ENCODE data around the gene GABRQ. TPM values are rescaled to one million over a fixed set of nuclear protein-coding genes. Genes with fewer than 3 reads are reported as not detected.
"Not testable (repeated sequence)": the region's sequence is repeated elsewhere in the genome, so short reads cannot be mapped to it uniquely, and the experiment has no call there.

The GABRQ gene
- total and polyA plus RNA-seq, 7 donors = under 0.01 to 0.06 TPM; not detected in 5

DNA sequence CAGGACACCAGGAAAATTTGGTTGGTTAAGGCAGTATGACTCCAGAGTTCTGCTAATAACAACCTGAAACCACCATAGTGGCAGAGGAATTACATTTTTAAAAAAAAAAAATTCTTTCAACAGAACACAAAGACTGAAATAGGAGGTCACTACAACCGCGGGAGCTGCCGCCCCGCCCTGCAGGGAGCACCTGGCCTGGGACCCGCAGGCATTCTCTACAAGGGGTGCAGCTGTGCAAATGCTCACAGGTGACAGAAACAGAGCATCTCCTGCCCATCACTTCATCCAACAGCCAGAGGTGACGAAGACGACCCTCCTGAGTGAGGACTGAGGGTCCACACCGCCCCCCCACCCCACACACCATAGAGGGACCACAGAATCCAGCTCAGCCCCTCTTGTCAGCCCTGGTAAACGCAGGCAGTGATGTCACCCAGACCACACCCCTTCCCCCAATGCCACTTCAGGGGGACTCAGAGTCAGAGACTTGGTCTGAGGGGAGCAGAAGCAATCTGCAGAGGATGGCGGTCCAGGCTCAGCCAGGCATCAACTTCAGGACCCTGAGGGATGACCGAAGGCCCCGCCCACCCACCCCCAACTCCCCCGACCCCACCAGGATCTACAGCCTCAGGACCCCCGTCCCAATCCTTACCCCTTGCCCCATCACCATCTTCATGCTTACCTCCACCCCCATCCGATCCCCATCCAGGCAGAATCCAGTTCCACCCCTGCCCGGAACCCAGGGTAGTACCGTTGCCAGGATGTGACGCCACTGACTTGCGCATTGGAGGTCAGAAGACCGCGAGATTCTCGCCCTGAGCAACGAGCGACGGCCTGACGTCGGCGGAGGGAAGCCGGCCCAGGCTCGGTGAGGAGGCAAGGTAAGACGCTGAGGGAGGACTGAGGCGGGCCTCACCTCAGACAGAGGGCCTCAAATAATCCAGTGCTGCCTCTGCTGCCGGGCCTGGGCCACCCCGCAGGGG is 60.5 kb downstream of the GABRQ start, which contains the start of gene MAGEA3:
TSS of gene MAGEA3 (plus strand) at position 843 of the 980 bp plus-strand sequence. CDS start 2,039 bp downstream, outside the sequence.
- H3K9me3 ChIP-seq, H3K27me3 ChIP-seq: not testable (repeated sequence)

DNA sequence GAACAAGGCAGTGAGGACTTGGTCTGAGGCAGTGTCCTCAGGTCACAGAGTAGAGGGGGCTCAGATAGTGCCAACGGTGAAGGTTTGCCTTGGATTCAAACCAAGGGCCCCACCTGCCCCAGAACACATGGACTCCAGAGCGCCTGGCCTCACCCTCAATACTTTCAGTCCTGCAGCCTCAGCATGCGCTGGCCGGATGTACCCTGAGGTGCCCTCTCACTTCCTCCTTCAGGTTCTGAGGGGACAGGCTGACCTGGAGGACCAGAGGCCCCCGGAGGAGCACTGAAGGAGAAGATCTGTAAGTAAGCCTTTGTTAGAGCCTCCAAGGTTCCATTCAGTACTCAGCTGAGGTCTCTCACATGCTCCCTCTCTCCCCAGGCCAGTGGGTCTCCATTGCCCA is 62.7 kb downstream of the GABRQ start:
- H3K4me1 ChIP-seq; H3K4me3 ChIP-seq; DNase-seq; H3K36me3 ChIP-seq; H3K27me3 ChIP-seq; intact Hi-C loops (cut with DNase I); H3K27ac ChIP-seq; H3K9me3 ChIP-seq: not testable (repeated sequence)
- 89 to 95% methylated on average over 4 of the region's 5 CpGs for WGBS, 2 donors

More for the DNA sequence above, 60.5 kb downstream of the GABRQ start, which contains the start of gene MAGEA3:
- H3K27ac ChIP-seq; intact Hi-C loops (cut with DNase I); H3K4me3 ChIP-seq; DNase-seq; H3K4me1 ChIP-seq; H3K36me3 ChIP-seq: not testable (repeated sequence)
- WGBS, 2 donors = 73 to 76% methylated on average over 4 to 6 of the region's 34 CpGs

DNA sequence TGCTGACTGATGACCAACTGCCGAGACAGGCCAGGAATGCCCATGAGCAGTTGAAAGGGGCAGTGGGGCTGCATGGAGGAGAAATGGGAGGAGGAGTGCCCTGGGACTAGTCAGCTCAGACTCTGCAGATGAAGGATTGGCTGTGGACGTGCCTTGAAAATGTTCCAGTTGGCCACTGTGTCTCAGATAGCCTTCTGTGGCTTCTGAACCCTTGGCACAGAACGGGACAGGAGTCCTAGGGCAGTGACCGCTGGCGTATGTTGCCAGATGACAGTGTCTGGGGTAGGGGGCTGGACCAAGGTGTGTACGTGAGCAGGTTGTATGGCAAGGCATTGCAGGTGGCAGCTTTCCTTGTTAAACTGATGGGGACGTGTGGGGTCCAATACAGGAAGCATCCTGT is 68.8 kb downstream of the GABRQ start:
- H3K27ac ChIP-seq = not testable (repeated sequence)

More for the DNA sequence above, 68.8 kb downstream of the GABRQ start:
- H3K4me1 ChIP-seq; H3K27me3 ChIP-seq; DNase-seq; H3K36me3 ChIP-seq; H3K9me3 ChIP-seq; intact Hi-C loops (cut with DNase I); H3K4me3 ChIP-seq: not testable (repeated sequence)
- 85 to 86% methylated on average over 4 of the region's 7 CpGs for WGBS, 2 donors

Other genes with a start within 250 kb of the GABRQ start
- under 1 TPM in 3 of 4 donors, not detected in 1; 0.16 to 0.41 (median 0.36) TPM for gene GABRA3, start 186.6 kb upstream of the GABRQ start, total RNA-seq
- gene GABRA3, start 186.6 kb upstream of the GABRQ start, polyA plus RNA-seq = under 1 TPM in 1 of 3 donors, not detected in 2; 0.04 TPM
- gene MAGEA3, start 60.9 kb downstream of the GABRQ start, total RNA-seq = not detected
- gene MAGEA3, start 60.9 kb downstream of the GABRQ start, polyA plus RNA-seq = not detected
- not detected for gene CSAG2, start 71.4 kb downstream of the GABRQ start, total RNA-seq
- gene CSAG2, start 71.4 kb downstream of the GABRQ start, polyA plus RNA-seq = not detected
- gene MAGEA2B, start 76.7 kb downstream of the GABRQ start, total RNA-seq = not detected
- not detected for gene MAGEA2B, start 76.7 kb downstream of the GABRQ start, polyA plus RNA-seq
- not detected for gene CSAG1, start 95.8 kb downstream of the GABRQ start, total RNA-seq
- gene CSAG1, start 95.8 kb downstream of the GABRQ start, polyA plus RNA-seq = not detected
- gene MAGEA12, start 95.9 kb downstream of the GABRQ start, total RNA-seq = not detected
- not detected for gene MAGEA12, start 95.9 kb downstream of the GABRQ start, polyA plus RNA-seq
- not detected for gene MAGEA2, start 115.9 kb downstream of the GABRQ start, total RNA-seq
- not detected for gene MAGEA2, start 115.9 kb downstream of the GABRQ start, polyA plus RNA-seq
- not detected for gene CSAG3, start 121.3 kb downstream of the GABRQ start, total RNA-seq
- not detected for gene CSAG3, start 121.3 kb downstream of the GABRQ start, polyA plus RNA-seq
- not detected for gene MAGEA6, start 131.8 kb downstream of the GABRQ start, total RNA-seq
- gene MAGEA6, start 131.8 kb downstream of the GABRQ start, polyA plus RNA-seq = not detected
- gene CETN2, start 192.9 kb downstream of the GABRQ start, total RNA-seq = 10 to 100 TPM; 44.3 to 56.4 (median 48.4) TPM
- gene CETN2, start 192.9 kb downstream of the GABRQ start, polyA plus RNA-seq = 10 to 100 TPM; 22.7 to 32.4 (median 26.2) TPM
- gene NSDHL, start 193.2 kb downstream of the GABRQ start, total RNA-seq = 1 to 10 TPM; 6.1 to 9.9 (median 8.4) TPM
- 10 to 100 TPM; 11.8 to 32.5 (median 14.4) TPM for gene NSDHL, start 193.2 kb downstream of the GABRQ start, polyA plus RNA-seq